GM12865 (cell line): ENCODE data around the gene MMP1.

Experiments
- DNase-seq: peaks from one replicate; pipeline ENCODE4 v3.0.0; 2010; ENCODE audit warnings: low read depth
- H3K4me3 ChIP-seq: 2 replicates; pipeline ENCODE4 v1.5.1; 2011; ENCODE audit warnings: mild to moderate bottlenecking, low read depth, low read length, control low read depth
- CTCF ChIP-seq: IDR thresholded peaks from 2 replicates; pipeline ENCODE4 v1.5.1; 2011; ENCODE audit warnings: low read length, control low read depth, low read depth, inconsistent platforms; ENCODE audit not compliant: insufficient read depth; ENCODE audit errors: missing control alignments

The MMP1 gene

GRCh38 chr11:102798012-102798746 lies at the start of gene MMP1:
Gene MMP1 (minus strand): TSS chr11:102798160. CDS start chr11:102798092, 68 bp downstream.
- no peak within 1 kb of the TSS for H3K4me3 ChIP-seq
- DNase-seq = no peak
- TF ChIP-seq CTCF = no peak

GRCh38 chr11:102846292-102846691 lies 48.3 kb upstream of the MMP1 start:
- H3K4me3 ChIP-seq = no peak overlapping the region
- DNase-seq = no peak
- no peak for TF ChIP-seq CTCF

GRCh38 chr11:102843489-102843888 lies 45.5 kb upstream of the MMP1 start, which contains the start of gene MMP3:
Gene MMP3 (minus strand): TSS chr11:102843609. CDS start chr11:102843546, 63 bp downstream.
- TF ChIP-seq CTCF = no peak
- no peak within 1 kb of the TSS for H3K4me3 ChIP-seq
- no peak for DNase-seq

GRCh38 chr11:102842930-102843329 lies 45.0 kb upstream of the MMP1 start:
- TF ChIP-seq CTCF = no peak
- no peak for DNase-seq

GRCh38 chr11:102840018-102840417 lies 42.1 kb upstream of the MMP1 start:
- no peak overlapping the region for H3K4me3 ChIP-seq
- DNase-seq = no peak
- no peak for TF ChIP-seq CTCF

More at GRCh38 chr11:102842930-102843329, 45.0 kb upstream of the MMP1 start:
- no peak overlapping the region for H3K4me3 ChIP-seq

- H3K4me3 ChIP-seq = no peak overlapping the region
- DNase-seq = no peak
- no peak for TF ChIP-seq CTCF
Measured at GRCh38 chr11:102837646-102838045, 39.7 kb upstream of the MMP1 start.

- no peak for DNase-seq
- no peak overlapping the region for H3K4me3 ChIP-seq
- TF ChIP-seq CTCF = no peak
Measured at GRCh38 chr11:102837156-102837555, 39.2 kb upstream of the MMP1 start.
